Left forelimb (tissue), 1 donor: ENCODE measurements around the gene ORMDL3.
"Not testable (repeated sequence)": the region's sequence is repeated elsewhere in the genome, so short reads cannot be mapped to it uniquely, and the experiment has no call there.

Source experiments
- DNase-seq: peaks from one replicate; pipeline ENCODE4 v3.0.0-alpha.2; 2018; ENCODE audit warnings: low spot score

ORMDL3 gene

GRCh38 chr17:39924691-39925055, 2.7 kb downstream of the ORMDL3 start:
- no peak for DNase-seq

- DNase-seq, result no peak
Observed at GRCh38 chr17:39923836-39924690, 3.3 kb downstream of the ORMDL3 start.

- no peak for DNase-seq
Observed at GRCh38 chr17:39923230-39923629, 4.2 kb downstream of the ORMDL3 start.

- no peak for DNase-seq
Observed at GRCh38 chr17:39922006-39922405, 5.4 kb downstream of the ORMDL3 start.

- DNase-seq, result no peak
Observed at GRCh38 chr17:39921323-39921722, 6.1 kb downstream of the ORMDL3 start.

GRCh38 chr17:39920218-39921210, 6.9 kb downstream of the ORMDL3 start:
- DNase-seq, result no peak

- no peak for DNase-seq
Observed at GRCh38 chr17:39919087-39919683, 8.2 kb downstream of the ORMDL3 start.

GRCh38 chr17:39916918-39917317, 10.5 kb downstream of the ORMDL3 start:
- no peak for DNase-seq

- DNase-seq, result no peak
Observed at GRCh38 chr17:39915559-39915958, 11.8 kb downstream of the ORMDL3 start.

- no peak for DNase-seq
Observed at GRCh38 chr17:39913989-39914388, 13.4 kb downstream of the ORMDL3 start.

- DNase-seq, result no peak
Observed at GRCh38 chr17:39908789-39909352, 18.5 kb downstream of the ORMDL3 start.

GRCh38 chr17:39904990-39905288, 22.5 kb downstream of the ORMDL3 start:
- no peak for DNase-seq

GRCh38 chr17:39903158-39903884, 24.1 kb downstream of the ORMDL3 start:
- DNase-seq, result no peak

GRCh38 chr17:39902027-39902426, 25.4 kb downstream of the ORMDL3 start:
- DNase-seq, result not testable (repeated sequence)

- DNase-seq, result no peak
Observed at GRCh38 chr17:39899215-39899614, 28.2 kb downstream of the ORMDL3 start.

- no peak for DNase-seq
Observed at GRCh38 chr17:39898088-39898487, 29.3 kb downstream of the ORMDL3 start.

GRCh38 chr17:39894681-39895376, 32.6 kb downstream of the ORMDL3 start:
- no peak for DNase-seq

- DNase-seq, result no peak
Observed at GRCh38 chr17:39889200-39889599, 38.2 kb downstream of the ORMDL3 start.

- no peak for DNase-seq
Observed at GRCh38 chr17:39887078-39887477, 40.3 kb downstream of the ORMDL3 start.

- not testable (repeated sequence) for DNase-seq
Observed at GRCh38 chr17:39886102-39886501, 41.3 kb downstream of the ORMDL3 start.

GRCh38 chr17:39872751-39873150, 54.6 kb downstream of the ORMDL3 start:
- DNase-seq, result no peak
